GM18517 (cell line): Measurements from ENCODE around the gene EEA1.

ENCODE experiments used
- ATAC-seq: cut with Tn5 transposase; IDR thresholded peaks from one replicate; pipeline ENCODE4 v1.9.1; 2021; ENCODE audit warnings: mild to moderate bottlenecking, moderate library complexity; ENCODE audit not compliant: unreplicated experiment

EEA1 gene

DNA sequence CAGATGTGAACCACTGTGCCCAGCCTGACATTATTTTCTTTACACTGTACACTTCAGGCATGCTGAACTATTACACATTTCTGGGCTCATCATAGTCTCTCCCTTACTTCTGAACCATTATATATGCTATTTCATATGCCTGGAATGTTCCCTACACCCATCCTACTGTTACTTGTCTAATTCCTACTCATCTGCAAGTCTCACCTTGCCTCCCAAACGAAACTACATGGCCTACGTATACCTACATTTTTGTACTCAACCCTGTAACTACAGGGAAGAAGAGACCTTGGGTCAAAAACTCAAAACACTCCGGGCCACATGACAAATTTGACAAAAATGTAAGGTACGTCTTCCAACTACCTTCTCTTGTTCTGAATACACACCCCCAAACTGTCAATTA, 9.5 kb upstream of the EEA1 start:
- no peak for ATAC-seq

DNA sequence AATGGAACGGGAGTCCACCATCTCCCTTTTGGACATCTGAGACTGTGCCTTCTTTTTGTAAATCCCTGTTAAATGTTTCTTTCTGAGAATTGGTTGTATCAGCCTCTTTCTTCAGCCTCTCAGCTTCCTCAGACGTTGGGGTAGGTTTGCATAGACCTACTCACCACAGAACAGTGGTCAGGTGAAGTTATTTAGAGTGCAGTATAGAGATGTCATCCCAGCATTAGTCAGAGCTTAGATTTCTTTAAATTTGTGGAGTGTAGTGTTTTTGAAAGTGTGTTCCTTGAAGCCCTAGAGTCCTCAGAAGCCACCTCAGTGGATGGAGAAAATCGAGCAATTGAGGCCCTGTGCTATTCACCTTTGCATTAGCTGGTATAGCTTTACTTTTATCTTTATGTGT, 8.9 kb upstream of the EEA1 start:
- no peak for ATAC-seq

DNA sequence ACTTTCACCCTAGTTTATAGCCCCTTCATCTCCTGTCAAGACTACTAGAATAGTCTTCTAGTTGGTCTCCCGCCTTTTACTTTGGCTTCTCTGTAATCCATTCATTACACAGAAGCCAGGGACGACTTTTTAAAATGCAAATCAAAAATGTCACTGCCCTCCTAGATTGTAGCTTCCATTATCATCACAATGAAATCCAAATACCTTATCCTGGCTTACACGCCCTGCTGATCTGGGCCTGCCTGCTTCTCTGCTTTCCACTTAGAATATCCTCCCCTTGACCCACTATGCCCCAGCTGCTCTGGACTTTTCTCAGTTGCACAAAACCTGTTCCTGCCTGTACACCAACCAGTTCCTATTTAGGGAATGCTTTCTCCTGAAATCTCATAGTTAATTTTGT, 4.5 kb upstream of the EEA1 start:
- ATAC-seq = no peak

DNA sequence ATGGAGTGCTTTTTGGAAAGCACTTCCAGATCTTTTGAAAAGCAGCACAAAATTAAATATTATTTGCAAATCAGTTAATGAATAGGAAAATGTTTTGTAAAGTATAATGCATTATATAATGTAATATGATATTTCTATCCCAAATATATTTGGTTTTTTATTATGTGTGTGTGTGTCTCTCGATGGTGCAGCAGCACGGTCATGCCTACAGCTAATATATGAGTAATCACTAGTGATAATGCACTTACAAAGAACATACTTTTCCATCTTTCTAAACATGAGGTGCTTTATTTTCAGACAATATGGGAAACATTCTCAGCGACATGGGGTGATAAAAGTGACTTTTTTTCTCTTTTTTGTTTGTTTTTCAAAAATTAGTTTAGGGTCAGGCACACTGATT, 1.3 kb upstream of the EEA1 start:
- ATAC-seq = no peak

DNA sequence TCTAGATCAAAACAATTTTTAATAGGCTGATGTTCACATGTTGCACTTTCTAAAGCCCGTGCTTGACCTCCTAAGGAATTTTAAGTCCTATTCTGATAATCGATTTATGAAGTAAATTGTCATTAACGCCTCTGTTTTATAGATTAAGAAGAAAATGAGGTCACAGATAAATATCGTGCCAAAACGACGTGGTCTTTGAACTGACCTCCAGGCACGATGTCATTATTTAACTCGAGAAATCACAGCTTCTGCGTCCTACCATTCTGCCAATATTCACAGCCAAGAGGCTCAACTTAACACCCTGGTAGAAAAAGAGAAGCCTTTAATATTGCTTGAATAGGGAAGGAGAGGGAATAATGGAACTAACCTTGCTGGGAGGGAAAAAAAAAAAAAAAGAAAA, 888 bp upstream of the EEA1 start:
- ATAC-seq = no peak

DNA sequence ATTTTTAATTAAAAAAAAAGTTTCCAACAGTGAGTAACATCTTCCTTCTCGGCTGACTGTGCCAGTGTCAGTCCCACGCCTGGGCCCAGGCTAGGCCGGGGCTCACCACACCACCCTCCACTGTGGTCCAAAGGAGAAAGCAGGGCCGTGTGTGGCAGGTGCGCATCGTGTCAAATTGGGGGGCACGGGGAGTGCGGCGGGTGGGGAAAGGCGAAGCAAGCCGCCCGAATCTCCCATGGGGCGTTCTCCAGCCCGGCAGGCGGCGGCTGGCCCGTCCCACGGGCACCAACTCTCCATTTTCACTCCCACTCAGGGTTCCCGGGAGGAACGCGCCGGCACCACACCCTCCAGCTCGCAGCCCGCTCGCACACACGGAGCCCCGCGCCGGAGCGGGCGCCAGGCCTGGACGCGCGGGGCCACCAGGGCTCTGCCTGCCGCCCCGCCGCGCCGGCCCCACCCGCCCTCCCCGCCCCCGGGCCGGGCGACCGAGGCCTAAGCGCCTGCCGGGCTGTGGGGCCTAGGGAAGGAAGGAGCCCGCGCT, 604 bp downstream of the EEA1 start:
- ATAC-seq = peak; percentile 2

DNA sequence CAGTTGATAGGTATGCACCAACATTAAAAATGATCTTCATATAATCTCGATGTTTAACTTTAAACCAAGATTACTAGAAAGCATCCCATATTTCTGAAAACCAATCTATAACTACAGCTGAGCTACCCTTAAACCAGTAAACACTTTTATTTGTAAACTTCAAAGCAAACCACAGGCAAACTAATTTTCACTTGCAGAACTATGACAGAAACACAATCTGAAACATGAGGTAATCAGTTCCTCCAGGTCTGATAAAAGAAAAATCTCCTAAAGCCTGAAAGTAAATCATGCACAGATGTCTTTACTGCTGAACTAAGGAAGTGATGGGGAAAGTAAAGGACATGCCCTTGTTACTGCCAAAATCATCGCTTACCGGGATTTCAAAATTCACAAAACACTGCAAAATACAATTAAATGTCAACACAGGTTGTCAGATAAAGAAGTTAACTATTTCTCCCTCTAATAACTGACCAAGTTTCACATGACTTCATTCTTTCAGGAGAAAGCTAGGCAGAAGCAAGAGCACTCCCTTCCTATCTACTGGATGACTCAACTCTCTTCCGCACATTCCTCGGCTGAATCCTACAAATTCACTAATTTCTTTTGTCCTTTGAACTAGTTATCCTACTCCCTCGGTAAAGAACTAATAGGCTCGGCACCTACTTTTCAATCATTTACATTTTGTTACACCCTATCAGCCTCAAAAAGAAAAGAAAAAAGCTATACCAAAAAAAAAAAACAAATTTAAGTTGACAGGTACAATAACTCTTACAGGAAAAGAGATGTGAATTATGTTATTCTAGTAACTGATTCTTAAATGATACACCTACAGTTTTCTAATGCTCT, 1.4 kb downstream of the EEA1 start:
- peak; percentile 16 for ATAC-seq

DNA sequence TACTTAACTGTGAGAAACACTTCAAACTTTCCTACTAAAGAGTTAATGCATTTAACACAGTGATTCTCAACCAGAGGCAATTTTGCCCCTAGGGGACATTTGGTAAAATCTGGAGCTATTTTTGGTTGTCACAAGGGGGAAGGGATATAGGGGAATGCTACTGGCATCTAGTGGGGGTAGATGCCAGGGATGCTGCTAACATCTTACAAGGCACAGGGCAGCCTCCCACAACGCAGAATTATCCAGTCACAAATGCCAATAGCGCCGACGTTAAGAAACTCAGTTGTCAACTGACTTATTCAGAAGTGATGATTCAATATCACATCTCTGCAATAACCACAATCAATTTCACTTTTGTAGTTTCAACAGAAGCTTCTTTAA, 2.0 kb downstream of the EEA1 start:
- peak; percentile 24 for ATAC-seq

DNA sequence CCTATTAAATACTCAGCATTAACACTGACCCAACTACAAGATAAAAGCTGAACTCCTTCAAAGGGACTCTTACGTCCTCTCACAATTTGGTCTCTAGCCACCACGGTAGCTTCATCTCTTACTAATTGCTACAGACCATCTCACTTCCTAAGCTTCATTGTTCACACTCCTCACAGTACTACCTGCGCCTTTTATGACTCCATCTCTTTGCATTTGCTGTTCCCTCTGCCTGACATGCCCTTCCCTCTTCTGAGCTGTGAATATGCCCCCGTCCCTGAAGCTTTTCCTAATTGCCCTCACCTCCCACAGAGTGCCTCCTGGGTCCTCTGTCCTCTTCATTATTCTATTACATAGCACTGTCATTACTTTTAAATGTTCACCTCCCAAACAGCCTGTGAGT, 2.5 kb downstream of the EEA1 start:
- no peak for ATAC-seq

DNA sequence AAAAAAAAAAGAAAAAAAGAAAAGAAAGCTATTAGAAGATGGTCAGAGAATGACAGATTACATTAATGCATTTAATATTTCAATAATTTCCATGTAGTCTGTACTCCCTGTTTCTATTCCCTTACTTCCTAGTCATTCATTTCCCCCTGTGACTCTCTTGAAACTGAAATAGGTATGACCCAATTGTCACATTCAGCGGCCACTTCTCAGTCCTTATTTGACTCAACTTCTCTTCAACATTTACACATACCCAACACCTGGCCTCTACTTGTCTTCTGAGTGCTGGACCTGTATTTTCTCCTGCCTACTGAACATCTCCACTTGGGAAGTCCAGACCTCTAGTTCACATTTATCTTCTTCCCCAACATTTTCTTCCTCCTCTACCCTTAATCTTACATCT, 7.2 kb downstream of the EEA1 start:
- peak; percentile 94 for ATAC-seq

DNA sequence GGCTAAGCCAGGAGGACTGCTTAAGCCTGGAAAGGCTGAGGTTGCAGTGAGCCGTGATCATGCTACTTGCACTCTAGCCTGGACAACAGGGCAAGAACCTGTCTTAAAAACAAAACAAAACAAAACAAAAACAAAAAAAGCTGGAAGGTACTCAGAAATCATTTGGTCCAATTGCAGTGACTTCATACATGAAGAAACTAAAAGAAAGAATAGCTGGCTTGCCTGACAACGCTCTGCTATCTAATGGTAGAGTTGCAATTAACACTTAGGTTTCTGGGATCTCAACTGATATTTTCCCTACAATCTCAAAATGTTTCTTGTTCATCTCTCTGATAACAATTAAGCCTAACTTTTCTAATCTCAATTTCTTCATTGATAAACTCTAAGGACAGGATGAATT, 13.7 kb downstream of the EEA1 start:
- no peak for ATAC-seq

DNA sequence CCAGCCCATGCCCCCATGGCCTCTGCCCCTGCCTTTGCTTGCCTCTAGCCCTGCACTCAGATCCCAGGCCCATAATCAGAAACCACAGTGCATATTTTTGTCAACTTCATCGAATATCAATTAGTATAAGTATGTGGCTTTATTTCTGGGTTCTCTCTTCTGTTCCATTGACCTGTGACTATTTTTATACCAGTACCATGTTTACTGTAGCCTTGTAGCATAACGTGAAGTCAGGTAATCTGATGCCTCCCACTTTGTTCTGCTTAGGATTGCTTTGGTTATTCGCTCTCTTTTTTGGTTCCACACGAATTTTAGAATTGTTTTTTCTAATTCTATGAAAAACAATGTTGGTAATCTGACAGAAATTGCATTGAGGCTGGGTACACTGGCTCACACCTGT, 14.9 kb downstream of the EEA1 start:
- ATAC-seq = no peak

DNA sequence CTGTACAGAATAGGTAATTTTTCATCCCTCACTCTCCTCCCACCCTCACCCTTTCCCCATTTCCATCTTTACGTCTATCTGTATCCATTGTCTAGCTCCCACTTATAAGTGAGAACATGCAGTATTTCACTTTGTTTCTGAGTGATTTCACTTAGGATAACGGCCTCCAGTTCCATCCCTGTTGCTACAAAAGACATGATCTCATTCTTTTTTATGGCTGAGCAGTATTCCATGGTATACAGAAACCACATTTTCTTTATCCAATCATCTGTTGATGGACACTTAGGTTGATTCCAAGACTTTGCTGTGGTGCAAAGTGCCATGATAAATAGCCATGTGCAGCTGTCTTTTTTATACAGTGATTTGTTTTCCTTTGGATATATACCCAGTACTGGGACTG, 16.4 kb downstream of the EEA1 start:
- ATAC-seq = no peak

DNA sequence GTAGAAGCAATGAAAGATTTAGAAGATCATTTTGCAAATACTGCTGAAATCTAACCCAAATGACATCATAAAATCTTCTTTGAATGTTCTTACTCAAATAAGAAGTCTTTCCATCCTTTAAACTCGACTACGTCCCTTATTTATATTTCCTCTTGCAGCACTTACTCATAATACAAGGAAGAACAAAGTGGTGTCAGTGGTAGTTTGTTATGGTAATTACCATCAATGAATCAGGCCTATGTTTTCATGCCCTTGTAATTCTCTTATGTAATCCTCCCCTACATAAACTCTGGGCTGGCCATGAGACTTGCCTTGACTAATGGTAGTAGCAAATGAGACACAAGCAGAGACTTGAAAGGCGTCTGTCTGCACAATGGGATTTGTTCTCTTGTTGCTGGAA, 17.0 kb downstream of the EEA1 start:
- no peak for ATAC-seq

DNA sequence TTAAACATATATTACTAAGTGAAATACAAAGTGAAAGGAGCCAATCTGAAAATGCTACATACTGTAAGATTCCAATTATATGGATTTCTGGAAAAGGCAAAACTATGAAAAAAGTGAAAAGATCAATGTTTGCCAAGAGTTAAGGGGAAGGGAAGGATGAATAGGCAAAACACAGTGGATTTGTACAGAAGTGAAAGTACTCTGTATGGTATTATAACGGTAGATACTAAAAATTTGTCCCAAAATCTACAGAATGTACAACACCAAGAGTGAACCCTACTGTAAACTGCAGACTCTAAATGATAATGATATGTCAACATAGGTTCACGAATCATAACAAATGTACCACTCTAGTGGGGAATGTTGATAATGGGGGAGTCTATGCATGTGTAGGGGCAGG, 17.8 kb downstream of the EEA1 start:
- no peak for ATAC-seq

DNA sequence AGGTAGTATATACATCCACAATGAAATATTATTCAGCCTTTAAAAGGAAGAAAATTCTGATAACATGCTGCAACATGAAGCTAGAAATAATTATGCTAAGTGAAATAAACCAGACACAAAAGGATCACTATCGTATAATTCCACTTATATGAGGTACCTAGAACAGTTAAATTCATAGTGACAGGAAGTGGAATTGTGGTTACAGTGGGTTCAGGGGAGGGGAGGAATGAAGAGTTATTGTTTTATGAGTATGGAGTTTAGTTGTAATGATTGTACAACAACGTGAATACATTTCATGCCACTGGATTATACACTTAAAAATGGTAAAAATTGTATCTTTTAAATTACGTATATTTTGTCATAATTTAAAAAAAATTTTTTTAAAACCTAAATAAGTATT, 21.0 kb downstream of the EEA1 start:
- no peak for ATAC-seq

DNA sequence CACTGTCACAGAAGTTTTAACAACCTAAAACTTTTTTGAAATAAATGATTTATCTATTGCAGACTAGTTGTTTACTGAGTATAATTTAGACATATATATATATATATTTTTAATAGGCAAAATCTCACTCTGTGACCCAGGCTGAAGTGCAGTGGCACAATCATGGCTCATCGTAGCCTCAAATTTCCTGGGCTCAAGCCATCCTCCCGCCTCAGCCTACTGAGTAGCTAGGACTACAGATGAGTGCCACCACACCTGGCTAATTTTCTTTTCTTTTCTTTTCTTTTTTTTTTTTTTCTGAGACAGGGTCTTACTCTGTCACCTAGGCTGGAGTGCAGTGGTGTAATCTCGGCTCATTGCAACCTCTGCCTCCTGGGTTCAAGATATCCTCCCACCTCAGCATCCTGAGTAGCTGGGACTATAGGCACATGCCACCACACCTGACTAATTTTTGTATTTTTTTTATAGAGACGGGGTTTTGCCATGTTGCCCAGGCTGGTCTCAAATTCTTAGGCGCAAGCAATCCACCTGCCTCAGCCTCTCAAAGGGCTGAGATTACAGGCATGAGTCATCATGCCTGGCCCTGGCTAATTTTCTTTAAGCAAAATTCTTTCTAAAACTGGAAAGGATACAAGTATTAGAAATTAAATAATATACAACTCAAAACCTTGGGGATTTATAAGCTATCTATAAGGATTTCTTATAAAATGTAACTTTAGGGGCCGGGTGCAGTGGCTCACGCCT, 23.1 kb downstream of the EEA1 start:
- ATAC-seq = no peak

DNA sequence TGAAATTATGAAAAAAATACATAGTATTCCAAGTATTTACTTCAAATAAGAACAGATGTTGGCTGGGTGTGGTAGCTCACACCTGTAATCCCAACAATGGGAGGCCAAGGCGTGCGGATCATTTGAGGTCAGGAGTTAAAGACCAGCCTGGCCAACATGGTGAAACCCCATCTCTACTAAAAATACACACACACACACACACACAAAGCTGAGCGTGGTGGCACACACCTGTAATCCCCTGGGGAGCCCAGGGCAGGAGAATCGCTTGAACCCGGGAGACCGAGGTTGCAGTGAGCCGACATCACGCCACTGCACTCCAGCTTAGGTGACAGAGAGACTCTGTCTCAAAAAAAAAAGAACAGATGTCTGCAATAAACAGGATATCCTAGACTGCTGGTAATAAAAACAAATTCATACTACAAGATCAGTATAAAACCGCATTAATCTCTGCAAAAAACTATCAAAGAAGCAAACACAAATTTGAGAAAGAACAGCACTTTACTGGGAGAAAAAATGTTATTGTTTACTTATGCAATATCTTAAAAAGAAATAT, 23.8 kb downstream of the EEA1 start:
- no peak for ATAC-seq

DNA sequence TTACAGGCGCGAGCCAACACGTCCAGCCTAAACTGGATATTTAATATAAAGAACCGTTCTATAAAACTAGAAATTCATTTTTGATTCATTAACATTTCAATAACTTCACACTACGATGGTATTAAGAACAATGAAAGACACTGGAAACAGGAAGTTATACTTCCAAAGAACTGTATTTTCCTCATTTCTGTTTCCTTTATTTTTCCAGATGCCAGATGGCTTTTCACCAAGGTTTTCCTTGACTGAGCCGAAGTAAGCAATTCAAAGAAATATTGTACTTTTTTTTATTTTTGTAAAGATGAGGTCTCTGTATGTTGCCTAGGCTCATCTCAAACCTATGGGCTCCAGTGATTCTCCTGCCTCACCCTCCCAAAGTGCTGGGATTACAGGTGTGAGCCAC, 28.2 kb downstream of the EEA1 start:
- ATAC-seq = no peak

DNA sequence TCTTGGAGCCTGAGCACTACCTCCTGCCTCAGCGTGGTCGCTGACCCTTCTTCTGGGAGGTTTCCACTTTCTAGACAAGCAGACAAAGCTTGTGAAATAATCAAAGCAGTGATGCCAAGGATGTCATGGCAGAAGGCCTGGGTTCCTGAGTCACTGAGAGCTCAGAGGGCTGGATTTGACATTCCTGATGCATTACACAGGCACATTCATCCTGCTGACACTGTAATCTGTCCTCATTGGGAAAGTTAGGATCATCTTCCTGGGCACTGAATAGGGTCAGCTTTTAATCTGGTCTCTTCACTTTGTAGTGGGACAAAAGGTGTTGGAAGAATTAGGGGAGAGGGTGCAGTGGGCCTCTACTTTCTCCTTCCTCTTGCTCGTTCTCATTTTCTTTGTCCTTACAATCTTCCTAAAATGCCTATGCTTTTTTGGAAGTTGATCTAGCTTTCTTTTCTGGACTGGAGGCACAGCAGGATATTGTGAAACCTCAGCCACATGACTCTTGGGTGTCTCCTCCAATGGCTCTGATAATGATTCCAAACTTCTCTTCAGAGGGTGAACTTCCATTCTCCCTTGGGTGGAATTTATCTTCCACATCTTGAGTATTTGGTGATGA, 29.6 kb downstream of the EEA1 start:
- no peak for ATAC-seq

DNA sequence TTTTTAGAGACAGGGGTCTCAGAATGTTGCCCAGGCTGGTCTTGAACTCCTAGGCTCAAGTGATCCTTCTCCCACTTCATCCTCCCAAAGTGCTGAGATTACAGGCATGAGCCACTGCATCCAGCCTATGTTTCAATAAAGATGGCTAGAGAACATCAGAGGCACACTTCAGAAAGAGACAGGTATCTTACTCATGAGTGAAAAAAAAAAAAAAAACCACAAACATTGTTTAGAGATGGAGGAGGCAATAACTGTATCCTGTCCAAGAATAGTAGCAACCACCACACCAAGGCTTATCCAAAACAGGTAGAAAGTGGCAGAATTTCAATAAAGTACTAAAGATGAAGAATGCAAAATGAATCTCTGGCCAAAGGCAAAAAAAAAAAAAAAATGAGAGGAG, 30.3 kb downstream of the EEA1 start:
- ATAC-seq = no peak

DNA sequence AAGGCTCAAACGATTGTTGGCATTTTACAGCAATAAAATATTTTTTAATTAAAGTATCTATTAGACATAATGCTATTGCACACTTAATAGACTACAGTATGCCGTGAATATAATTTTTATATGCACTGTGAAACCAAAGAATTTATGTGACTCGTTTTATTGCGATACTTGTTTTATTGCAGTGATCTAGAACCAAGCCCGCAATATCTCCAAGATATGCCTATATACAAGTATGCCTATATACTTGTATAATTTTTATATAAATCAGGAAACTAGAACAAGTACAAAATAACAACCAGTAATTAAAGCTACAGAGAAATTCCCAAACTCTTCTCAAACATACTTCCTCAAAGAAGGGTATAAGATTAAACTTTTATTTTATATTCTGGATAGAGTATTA, 31.3 kb downstream of the EEA1 start:
- ATAC-seq = no peak
